COR-L47 (cell line): ENCODE data around the gene C16orf78.

Experiments used
- DNase-seq: peaks from one replicate; lab custom pipeline; 2025; lab: John Stamatoyannopoulos, UW

Gene C16orf78

DNA sequence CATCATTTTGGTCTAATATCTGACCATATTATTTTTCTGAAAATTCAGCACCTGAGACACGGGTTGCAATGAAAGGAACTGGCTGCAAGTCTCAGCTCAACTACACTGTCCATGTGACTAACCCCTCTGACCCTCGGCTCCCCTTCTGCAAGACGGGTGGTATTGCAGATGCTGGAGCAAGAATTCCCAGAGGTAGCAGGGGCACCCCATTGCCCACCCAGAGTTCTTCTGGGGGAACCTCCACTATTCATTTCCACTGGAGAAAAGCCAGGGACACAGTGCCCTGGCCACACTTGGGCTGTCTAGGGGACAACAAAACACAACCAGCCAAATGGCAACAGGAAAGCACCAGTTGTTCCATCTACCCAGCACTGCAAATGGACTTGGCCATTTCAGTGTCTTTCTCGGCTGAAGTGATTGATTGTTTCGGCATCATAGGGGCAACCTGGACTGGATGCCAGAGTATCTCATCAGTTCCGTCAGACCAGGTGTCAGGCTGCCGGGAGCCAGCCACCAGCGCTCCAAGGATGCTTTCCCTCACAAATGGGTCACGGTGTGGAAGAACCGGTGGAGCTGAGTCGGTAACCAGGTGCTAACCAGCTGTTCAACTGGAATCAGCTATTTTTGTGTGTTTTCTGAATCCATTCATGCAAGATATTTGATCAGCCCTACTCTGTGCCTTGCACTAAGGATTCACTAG lies 58.1 kb downstream of the C16orf78 start:
- DNase-seq, result no peak

DNA sequence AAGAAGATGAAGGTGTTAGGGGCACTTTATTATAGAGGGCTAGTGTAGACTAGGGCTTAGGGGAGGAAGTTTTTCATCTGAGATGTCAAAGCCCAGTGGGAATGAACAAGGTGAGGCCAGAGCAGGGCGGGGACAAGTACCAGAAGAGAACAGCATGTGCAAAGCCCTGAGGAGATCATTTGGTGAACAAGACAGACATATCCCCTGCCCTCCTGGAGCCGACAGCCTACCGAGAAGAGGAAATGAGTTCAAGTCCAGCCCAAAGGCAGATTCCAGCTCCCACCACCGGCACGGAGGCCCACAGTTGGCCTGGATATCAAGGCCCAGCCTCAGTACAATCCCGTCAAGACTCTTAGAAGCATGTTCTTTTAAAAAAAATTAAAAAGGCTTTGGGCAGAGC lies 61.1 kb downstream of the C16orf78 start:
- DNase-seq, result no peak

DNA sequence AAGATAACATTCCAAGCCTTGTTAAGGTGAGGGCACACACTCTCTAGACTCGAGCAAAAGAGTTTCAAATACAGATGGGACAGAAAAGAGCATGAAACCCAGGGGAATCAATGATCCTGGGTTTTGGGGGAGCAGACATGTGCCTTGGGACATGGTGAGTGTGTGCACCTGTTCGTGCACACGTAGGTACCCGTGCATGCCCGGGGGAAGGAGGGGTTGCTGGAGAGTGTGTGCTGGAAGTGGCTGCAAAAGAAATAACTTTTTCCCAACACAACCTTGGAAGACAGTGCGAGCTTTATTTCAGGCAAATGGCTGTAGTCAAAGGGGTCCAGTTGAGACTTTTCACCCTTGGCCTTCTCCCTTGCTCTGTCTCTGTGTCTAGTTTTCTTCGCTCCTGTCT lies 62.6 kb downstream of the C16orf78 start:
- no peak for DNase-seq

DNA sequence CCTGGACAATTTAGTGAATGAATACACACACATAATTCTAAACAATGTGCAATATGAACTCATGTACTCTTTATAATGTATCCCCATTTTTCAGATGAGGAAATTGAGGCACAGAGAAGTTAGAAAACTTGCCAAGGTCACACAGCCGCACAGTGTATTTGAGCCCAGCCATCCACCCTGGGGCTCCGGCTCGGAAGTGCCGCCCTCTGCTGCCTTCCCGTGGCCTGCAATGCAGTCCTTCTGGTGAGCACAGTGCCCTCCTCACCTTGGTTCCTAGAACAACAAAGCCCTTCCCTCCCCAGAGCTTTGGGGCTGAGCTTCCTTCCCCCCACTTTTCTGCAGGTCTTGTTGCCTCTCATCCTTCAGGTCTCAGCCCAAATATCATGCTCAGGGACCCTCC lies 63.7 kb downstream of the C16orf78 start:
- DNase-seq, result no peak

DNA sequence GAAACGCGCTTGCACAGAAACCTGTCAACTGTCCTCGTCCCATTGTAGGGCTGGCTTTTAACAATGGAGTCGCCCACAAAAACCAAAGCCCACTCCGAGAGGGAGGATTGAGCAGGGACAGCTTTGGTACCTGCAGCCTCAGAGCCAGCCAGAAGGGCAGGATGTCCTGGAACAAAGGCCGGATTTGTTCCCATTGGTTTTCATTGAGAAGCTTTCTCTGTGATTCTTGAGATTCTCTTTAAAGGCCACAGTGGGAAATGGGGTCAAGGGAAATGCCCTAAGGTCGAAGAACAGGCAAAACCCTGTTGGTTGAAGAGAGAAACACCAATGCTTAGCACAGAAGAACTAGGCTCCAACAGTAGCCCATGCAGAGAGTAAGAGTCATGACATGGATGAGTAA lies 65.4 kb downstream of the C16orf78 start:
- no peak for DNase-seq

DNA sequence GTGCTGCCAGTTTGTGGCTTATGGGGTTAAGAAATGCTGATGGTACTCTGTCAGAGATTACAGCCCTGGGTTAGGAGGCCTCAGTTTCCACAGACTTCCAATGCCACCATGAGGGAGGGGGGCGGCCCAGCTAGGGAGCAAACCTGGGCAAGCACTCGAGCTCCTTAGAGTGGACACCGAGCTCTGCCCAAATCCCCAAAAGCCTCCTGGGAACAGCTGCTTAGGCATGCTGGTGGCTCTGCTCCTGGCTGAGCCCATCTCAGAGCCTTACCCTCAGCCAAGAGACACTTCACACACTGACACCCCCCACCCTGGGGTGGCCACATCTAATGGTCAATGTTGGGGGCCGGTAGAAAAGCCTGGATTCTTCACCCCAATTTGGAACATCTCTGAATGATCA lies 66.1 kb downstream of the C16orf78 start:
- no peak for DNase-seq

DNA sequence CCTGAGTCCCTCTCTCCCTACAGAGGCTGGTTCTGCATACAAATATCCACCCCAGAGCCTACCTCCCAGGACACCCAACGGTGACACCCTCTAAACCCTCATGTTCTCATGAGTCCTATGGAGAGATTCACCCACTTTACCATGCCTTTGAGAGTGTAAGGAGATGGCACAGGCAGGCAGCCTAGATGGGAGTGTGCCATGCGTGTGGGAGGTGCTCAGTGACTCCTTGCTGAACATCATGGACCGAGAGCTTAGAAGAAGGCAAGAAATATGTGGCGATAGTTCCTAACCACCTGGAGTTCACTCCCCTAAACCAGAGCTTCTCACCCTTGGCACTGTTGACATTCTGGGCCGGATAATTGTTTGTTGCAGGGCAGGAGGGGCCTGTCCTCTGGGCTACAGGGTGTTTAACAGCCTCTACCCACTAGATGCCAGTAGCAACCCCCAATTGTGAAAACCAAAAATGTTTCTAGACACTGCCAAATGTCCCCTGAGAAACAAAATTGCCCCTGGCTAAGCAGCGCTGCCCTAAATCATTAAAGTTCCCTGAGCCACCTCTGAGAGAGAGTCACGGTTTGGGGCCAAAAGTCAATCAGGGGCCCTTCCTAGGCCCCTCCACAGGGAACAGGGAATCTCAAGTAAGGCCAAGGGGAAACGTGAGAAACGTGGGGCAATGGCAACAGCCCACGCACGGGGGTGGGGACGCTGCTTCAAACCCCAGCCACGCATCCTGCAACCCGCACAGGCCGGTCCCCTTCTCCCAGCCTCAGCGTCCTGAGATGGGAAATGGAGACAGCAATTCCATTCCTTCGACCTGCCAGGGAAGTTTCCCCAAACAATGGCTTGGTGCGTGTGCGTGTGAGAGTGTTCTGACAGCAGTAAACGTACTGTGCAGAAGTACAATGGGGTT lies 66.8 kb downstream of the C16orf78 start:
- peak; percentile 14 for DNase-seq

DNA sequence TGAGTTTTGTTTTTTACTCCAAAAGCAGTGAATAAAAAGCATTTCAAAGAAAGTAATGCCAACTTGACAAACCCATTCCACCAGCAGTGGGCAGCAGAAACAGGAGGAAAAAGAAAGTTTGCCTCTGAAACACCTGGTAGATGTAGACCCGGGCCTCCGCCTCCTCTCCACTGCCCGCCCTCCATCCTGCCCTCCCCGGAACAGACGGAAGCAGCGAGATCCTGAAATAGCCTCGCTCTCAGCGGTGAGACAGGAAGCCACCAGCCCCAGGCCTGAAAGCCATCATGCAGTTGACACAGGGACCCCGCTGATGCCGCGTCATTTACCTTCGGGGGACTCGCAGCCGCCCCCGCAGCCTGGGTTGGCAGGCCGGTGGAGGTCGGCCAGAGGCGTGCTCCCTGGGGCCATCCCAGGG lies 67.8 kb downstream of the C16orf78 start:
- peak; percentile 15 for DNase-seq

DNA sequence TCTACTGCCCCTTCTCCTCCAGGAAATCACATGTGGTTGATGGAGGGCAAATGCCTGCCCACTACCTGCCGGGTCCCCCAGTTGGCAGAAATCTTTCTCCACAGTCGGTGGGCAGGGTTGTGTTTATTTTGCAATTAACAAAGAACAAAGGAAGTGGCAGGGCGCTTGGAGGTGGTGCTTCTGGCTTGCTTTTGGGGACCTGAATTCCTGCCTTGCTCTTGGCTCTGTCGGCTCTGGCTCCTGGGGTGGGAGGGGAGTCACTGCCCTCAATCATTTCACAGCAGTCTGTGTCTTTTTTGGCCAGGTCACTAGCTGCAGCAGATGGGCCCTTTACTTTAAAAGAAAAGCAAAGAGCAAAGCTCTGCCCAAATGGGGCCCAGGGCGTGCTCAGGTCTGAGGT lies 69.2 kb downstream of the C16orf78 start:
- peak; percentile 67 for DNase-seq

DNA sequence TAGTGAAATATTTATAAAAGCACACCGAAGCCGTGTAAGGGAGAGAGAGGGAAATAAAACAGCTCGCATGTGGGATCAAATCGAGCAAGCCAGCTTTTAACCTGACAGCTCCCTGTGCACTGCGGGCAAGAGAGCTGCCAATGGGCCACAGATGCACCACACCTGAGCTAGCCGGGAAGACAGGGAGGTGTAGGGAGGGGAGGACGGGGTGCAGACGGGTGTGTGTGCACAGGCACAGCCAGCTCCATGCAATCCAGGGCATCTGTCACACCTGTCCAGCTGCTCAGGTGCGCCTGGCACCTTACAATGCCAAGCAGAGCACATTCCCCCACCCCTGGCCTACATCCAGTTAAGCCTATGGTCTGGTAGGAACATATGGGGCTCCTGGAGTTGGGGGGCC lies 70.0 kb downstream of the C16orf78 start:
- DNase-seq, result no peak

DNA sequence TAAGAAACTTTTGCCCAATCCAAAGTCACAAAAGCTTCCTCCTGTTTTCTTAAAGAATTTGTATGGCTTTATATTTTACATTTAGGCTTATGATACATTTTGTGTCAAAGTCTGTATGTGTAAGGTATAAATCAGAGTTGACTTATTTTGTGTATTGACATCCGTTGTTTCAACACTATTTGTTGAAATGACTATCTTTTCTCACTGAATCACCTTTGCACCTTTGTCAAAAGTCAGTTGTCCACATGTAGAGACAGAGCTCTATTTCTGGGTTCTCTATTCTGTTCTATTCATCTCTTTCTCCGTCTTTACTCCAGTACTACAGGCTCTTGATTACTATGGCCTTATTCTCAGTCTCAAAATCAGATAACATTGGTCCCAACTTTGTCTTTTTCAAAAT lies 73.2 kb downstream of the C16orf78 start:
- DNase-seq, result no peak
